ENCODE data around the gene ILDR1.

GRCh38 chr3:122002611-122003010 is 19.4 kb downstream of the ILDR1 start:
- TF ChIP-seq CTCF (IDR thresholded peaks at IDR 0.05; ENCODE audit: low read depth, low read length), result no peak
- TF ChIP-seq EZH2phosphoT487 (IDR thresholded peaks at IDR 0.05; ENCODE audit: low read depth), result no peak

Data from OCI-LY3 (cell line).